ENCODE measurements around the gene CTSC.

CTSC gene

DNA sequence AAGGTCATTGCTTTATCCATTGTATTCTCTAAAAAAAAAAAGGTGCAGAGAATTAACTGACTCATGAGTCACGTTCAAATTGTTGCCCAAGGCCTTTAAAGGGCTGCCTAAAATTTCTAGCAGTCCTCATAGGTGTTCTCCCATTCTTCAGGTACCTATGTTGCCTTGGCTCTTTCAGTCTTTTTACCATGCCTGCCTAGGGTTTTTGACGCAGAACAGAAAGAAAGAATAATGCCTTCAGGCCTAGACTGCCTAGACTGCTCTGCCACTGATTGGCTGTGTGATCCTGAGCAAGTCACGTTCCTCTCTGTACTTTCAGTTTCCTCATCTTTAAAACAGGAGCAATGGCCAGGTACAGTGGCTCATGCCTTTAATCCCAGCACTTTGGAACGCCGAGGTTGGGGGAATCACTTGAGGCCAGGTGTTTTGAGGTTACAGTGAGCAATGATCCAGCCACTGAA is 21.5 kb downstream of the CTSC start:
- DNase-seq, result no peak

DNA sequence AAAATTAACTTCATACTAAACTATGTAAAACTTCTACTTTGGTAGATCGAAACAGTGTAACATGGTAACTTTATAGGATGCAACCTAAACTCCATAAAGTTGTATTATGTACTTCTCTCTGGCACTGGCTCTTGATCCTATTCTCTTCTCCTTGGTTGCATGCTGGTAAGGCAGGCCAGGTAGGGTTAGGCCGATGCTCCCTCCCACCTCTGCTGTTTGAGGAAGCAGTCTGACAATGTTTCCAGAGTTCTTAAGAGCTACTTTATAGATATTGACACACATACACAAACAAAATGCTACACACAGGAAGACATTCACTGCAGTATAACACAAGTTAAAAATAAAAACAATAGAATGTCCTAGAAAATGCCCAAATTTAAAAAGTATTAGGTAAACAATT is 22.5 kb downstream of the CTSC start:
- no peak for DNase-seq

DNA sequence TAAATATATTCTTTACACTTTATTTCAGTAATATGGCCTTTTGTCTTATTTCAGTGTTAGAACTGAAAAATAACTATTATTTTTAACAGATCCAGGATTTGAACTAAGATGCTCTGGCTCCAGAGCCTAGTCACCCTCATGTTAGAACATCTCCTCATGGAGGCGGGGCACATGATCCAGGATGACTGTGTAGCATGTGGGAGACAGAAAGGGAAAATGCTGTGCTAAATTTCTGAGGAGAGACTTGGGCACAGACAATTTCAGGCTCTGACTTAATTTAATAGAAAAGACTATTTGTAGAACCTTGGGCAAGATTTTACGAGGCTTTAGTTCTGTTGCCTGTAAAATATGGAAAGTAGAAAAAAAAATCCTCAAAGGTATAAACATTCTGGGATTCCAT is 24.1 kb downstream of the CTSC start:
- DNase-seq, result no peak

- DNase-seq, result no peak
These were observed 24.9 kb downstream of the CTSC start for GRCh38 chr11:88312628-88313027.

DNA sequence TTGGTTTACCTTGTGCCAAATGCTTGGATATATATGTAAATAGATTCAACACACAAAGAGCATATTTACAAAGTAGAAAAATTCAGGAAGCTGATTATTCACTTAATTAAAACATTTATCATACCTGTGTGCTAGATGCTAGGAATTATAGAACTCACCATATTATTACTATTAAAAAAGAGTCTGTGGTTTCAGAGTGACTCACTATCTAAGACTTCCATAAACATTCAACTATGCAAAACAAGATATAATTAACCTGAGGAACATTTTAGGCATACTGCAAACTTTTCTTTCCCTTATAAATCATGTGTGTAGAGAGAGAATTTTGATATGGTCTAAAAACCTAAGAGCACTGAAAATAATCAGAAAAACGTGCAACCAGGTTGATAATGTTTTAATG is 27.3 kb downstream of the CTSC start:
- DNase-seq, result no peak

DNA sequence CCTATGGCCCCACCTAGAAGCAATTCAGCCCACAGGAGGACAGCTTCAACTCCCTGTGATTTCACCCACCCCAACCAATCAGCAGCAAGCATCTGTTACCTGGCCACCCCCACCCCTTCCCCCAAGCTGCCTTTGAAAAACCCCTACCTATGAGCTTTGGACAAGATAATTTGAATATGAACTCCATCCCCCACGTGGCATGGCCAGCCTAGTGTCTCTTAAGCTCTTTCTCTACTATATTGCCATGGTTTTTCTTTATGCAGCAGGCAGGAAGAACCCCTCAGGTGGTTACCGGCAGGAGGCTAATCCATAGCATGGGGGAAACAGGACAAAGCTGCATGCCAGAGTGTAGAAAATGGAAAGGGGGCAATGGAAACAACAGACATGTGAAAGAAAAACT is 29.0 kb downstream of the CTSC start:
- DNase-seq, result no peak

GRCh38 chr11:88307749-88308425 is 29.6 kb downstream of the CTSC start:
- no peak for DNase-seq

- DNase-seq, result no peak
These were observed 30.8 kb downstream of the CTSC start for GRCh38 chr11:88306785-88307184.

DNA sequence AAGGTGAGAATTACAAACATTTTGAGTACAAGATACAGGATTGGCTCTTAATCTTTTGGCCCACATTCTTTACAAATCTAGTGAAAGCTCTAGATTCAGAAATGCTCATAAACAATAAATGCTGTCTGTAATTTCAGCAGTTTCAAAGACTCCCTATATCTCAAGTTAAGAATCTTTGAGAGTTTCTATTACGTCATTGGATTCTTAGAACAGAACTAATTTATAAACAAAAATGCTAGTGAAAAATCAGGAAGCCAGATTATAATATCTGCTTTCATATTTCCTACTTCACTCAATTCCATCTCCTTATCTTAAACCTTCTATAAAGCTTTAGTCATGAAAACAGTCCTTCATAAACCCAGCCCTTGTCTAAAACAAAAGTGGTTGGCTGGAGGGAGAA is 32.1 kb downstream of the CTSC start:
- DNase-seq, result no peak

DNA sequence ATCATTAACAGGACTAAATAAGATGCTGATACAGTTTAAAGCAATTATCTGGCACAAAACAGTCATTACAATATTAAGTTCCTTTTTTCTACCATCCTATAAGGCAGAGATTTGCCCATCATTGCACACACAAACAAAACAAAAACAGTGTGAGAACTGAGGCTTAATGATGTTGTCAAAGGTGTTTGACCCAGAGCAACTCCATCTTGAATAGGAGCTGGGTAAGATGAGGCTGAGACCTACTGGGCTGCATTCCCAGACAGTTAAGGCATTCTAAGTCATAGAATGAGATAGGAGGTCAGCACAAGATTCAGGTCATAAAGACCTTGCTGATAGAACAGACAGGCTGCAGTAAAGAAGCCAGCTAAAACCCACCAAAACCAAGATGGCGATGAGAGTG is 33.2 kb downstream of the CTSC start:
- no peak for DNase-seq

GRCh38 chr11:88303037-88303436 is 34.5 kb downstream of the CTSC start:
- DNase-seq, result no peak

DNA sequence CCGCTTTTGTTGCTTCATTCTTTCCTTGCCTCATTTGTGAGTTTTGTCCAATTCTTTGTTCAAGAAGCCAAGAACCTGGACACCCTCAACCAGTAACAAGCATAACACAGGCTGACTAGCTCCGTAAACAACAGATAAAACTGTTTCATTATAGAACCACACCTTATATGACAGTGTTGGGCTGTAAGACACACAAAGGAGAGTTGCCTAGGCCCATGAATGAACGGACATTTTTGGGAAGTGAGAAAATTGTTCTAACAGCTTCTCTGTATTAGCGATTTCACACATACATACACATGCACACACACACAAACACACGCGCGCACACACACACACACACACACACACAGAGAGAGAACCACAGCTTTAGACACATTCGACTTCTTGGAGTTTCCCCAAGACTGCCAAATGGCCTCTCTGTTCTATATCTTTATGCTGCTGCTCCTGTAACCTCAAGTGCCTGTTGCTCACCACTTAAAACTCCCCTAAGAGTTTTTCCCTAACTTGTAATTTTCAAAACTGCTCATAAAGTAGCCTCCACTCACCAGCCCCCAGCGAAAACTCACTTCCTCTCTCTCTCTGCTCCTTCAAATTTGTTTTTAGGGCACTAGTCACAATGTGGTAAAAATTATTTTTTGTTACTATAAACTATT is 35.9 kb downstream of the CTSC start:
- no peak for DNase-seq

GRCh38 chr11:88300888-88301487 is 36.5 kb downstream of the CTSC start:
- no peak for DNase-seq

DNA sequence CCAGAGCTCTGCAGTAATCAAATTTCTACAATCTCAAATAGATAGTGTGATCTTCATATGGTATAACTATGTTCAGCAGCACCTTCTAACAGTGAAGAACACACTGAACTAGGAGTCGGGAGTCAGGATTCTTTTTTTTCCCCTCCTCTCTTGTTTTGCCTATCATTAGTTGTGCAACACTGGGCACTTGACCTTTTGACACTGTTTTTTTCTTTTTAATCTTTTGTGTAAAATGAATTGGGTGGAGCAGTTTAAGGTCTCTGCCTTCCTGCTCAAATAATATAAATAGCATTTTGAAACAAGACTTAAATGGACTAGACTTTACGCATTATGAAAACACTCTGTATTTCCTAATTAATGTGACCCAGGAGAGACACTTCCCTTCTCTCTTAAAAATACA is 39.7 kb downstream of the CTSC start:
- no peak for DNase-seq

- no peak for DNase-seq
These were observed 40.1 kb downstream of the CTSC start for GRCh38 chr11:88297421-88297820.

GRCh38 chr11:88295028-88295427 is 42.5 kb downstream of the CTSC start:
- DNase-seq, result no peak

DNA sequence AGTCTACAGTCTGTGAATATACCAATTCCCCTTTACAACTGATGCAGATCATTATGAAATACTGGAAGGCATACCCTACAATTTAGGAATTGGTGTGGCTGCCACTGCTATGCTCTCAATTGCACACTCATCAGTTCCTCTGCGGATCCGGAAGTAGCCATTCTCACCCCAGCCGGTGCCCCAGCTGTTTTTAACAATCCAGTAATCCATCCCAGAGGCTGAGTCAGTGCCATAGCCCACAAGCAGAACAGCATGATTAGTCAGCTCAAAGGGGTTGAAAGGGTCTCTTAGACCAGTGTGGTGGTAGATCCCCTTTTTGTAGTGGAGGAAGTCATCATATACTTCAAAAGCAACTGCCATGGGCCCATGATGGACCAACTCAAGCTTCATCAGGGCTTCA is 43.6 kb downstream of the CTSC start:
- DNase-seq, result no peak

- DNase-seq, result no peak
These were observed 45.2 kb downstream of the CTSC start for GRCh38 chr11:88292171-88292843.

DNA sequence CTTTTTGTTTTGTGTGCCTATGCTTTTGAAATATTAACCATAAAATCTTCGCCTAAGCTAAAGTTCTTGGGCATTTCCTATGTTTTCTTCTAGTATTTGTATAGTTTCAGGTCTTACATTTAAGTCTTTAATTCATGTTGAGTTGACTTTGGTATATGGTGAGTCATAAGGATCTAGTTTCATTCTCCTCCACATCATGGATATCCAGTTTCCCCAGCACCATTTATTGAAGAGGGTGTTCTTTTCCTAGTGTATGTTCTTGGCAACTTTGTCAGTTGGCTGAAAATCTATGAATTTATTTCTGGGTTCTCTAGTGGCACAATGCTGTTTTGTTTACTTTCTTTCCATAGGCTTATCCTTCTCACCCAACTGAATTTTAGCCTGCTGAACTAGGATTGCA is 49.0 kb downstream of the CTSC start:
- no peak for DNase-seq

DNA sequence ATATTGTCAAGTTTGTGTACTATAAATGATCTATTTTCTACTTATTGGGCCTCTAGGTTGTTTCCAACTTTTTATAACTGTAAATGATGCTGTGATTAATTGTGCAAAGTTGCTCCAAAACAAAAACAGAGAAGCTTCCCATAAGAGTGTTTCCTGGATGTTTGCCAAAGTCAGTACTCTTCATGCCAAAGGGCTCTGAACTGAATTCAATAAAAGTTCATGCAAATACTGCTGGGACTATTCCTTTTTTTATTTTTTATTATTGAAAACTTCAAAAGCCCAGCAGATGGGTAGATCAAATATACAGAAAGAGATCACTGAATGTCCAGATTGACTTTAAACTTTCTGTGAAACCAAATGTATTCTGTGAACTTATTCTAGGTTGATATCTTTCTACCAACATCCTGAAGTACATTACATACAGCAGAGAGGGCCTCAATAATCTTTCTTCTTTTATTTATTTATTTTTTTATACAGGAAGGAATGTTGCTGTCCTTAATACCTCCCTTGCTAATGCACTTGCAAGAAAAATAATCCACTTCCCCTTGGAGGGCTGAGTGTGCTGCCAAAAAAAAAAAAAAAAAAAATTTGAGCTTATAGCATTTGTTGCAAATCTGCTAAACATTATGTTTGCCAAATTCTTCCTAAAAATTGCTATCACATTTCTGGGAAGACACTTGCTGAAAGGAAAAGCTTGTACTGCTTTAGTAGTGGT is 53.0 kb downstream of the CTSC start:
- DNase-seq, result no peak

DNA sequence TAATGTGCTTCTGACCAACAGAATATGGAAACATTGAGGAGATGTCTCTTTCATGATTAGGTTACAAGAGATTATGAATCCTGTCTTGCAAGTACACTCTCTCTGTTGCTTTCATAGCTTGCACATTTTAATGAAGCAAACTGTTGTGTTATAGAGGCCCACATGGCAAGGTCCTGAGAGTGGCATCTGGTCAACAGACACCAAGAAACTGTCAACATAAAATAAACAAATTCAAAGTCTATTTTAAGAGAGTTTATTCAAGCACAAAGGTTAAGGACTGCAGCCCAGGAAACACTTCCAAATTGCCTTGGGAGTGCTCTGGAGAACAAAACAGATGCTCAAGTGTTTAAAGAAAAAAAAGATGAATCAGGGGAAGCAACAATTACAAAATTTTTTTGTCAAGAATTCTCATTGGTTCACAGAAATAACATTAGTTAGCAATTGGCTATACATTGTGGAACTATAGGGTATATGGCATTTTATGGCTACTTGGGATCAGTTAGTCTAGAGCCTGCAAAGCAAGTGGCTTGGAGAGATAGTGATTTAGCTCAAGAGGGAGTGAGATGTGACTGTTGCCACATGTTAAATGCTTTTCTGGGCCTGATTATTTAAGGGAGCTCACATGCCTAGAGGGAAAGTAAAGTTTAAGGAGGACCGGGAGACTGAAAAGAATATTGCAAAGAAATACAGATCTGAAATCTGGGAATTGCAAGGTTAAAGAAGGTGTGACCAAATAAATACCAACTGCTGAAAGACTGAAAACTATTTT is 54.6 kb downstream of the CTSC start:
- DNase-seq, result no peak

DNA sequence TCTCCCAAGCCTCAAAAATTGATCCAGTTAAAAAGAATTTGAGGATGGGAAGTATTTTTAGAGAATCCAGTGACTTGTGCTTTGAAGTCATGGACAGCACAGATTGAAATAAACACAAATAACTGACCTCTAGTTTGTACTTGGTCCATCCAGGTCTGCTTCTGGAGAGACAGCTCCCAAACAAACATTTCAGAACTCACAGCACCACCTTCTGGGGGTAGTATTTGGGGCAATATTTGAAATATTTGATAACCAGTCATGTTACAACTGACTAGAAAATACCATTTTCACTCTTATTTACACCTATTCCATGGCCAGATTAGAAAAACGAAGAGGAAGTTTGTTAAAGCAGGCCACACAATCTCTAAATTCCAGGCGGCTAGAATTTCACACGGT is 56.2 kb downstream of the CTSC start:
- no peak for DNase-seq

Data from T-helper 9 cell (primary cell).